Keratinocyte (primary cell): ENCODE data around the gene RYR1. TPM values are rescaled to one million over a fixed set of nuclear protein-coding genes. Genes with fewer than 3 reads are reported as not detected.

Experiments used
- DNase-seq: peaks from one replicate; pipeline ENCODE4 v3.0.0-alpha.2; 2011; ENCODE audit warnings: low read depth, missing footprints, low spot score
- FAIRE-seq: peaks from 2 replicates; lab custom pipeline; 2011; peaks lifted over from hg19 to GRCh38; lab: Jason Lieb, UNC
- H2AFZ ChIP-seq: 2 replicates; pipeline ENCODE4 v1.6.0; 2012; ENCODE audit warnings: low read length, control low read depth, inconsistent platforms; ENCODE audit not compliant: control insufficient read depth
- H3K27ac ChIP-seq: 2 replicates; pipeline ENCODE4 v1.5.1; 2011; ENCODE audit warnings: low read length; ENCODE audit not compliant: control insufficient read depth, insufficient read depth
- H3K27me3 ChIP-seq: 3 replicates; pipeline ENCODE4 v1.6.0; 2011; ENCODE audit warnings: low read length; ENCODE audit not compliant: control insufficient read depth, insufficient read depth; ENCODE audit errors: extremely low read depth
- H3K36me3 ChIP-seq, 2 experiments: 2 replicates in 1 of 2; 3 replicates in 1 of 2; pipeline ENCODE4 v1.5.1; 2011; ENCODE audit warnings: low read length in 2 of 2, mild to moderate bottlenecking in 1 of 2; ENCODE audit not compliant: control insufficient read depth in 2 of 2, insufficient read depth in 2 of 2; ENCODE audit errors: extremely low read depth in 1 of 2
- H3K4me1 ChIP-seq: 3 replicates; pipeline ENCODE4 v1.5.1; 2011; ENCODE audit warnings: low read length; ENCODE audit not compliant: control insufficient read depth, insufficient read depth; ENCODE audit errors: extremely low read depth
- H3K4me2 ChIP-seq: 3 replicates; pipeline ENCODE4 v1.6.0; 2011; ENCODE audit warnings: low read depth, low read length; ENCODE audit not compliant: control insufficient read depth, insufficient read depth; ENCODE audit errors: extremely low read depth
- H3K4me3 ChIP-seq, 3 experiments: fragments of 200-600 bp in 1 of 3; sonication (generic) in 1 of 3; 2 replicates in 2 of 3; 3 replicates in 1 of 3; pipeline ENCODE4 v1.5.1; 2011 to 2016; ENCODE audit warnings: low read length in 3 of 3, mild to moderate bottlenecking in 3 of 3, control low read depth in 2 of 3, inconsistent platforms in 1 of 3, low read depth in 1 of 3, mixed read lengths in 1 of 3, mixed run types in 1 of 3, moderate library complexity in 1 of 3; ENCODE audit not compliant: control insufficient read depth in 2 of 3, insufficient read depth in 2 of 3; ENCODE audit errors: extremely low read depth in 1 of 3
- H3K79me2 ChIP-seq: 2 replicates; pipeline ENCODE4 v1.6.0; 2012; ENCODE audit warnings: low read length; ENCODE audit not compliant: control insufficient read depth, insufficient read depth
- H3K9ac ChIP-seq: 3 replicates; pipeline ENCODE4 v1.6.0; 2011; ENCODE audit warnings: low read length; ENCODE audit not compliant: control insufficient read depth, insufficient read depth; ENCODE audit errors: extremely low read depth
- H3K9me1 ChIP-seq: 3 replicates; pipeline ENCODE4 v1.6.0; 2011; ENCODE audit warnings: low read length; ENCODE audit not compliant: control insufficient read depth, insufficient read depth; ENCODE audit errors: extremely low read depth
- H3K9me3 ChIP-seq: 2 replicates; pipeline ENCODE4 v1.5.1; 2012; ENCODE audit warnings: low read depth, low read length; ENCODE audit not compliant: control insufficient read depth
- H4K20me1 ChIP-seq: 3 replicates; pipeline ENCODE4 v1.6.0; 2011; ENCODE audit warnings: low read length; ENCODE audit not compliant: control insufficient read depth, insufficient read depth; ENCODE audit errors: extremely low read depth
- CTCF ChIP-seq, 3 experiments: IDR thresholded peaks in 1 of 3; conservative IDR thresholded peaks in 1 of 3; optimal IDR thresholded peaks in 1 of 3; 2 replicates in 2 of 3; 3 replicates in 1 of 3; pipeline versions ENCODE3 to v1.5.1; 2011; ENCODE audit warnings: low read length in 3 of 3, mild to moderate bottlenecking in 3 of 3, moderate library complexity in 2 of 3, control low read depth in 1 of 3, inconsistent platforms in 1 of 3; ENCODE audit not compliant: insufficient read depth in 2 of 3; ENCODE audit errors: extremely low read depth in 1 of 3
- EZH2 ChIP-seq: IDR thresholded peaks from one replicate; pipeline ENCODE4 v1.6.1; 2012; ENCODE audit warnings: inconsistent platforms, mild to moderate bottlenecking, low read length, moderate library complexity
- dilution Hi-C: fragments of 300-500 bp; cut with MboI; formaldehyde crosslinking; loops from one replicate; pipeline ENCODE4 v1.7.0; 2020; ENCODE audit warnings: low sequenced_read_pairs; ENCODE audit not compliant: extremely low pct_ligation_motif_present
- polyA plus RNA-seq, 5 experiments: library from polyadenylated mRNA; depleted of rRNA in 3 of 5; stranded (reverse) in 3 of 5; stranded (forward) in 1 of 5; unstranded in 1 of 5; fragments of >200 nt; gene quantifications; 1 replicate in 1 of 5; 2 replicates in 3 of 5; 3 replicates in 1 of 5; pipeline versions ENCODE4 v1.2.1 to v1.2.3, GENCODE V29; 2011 to 2012; ENCODE audit warnings: missing spikeins in 2 of 5, low read depth in 1 of 5, low replicate concordance in 1 of 5

Gene RYR1
- polyA plus RNA-seq, 1 donor (not counting 4 experiments of a cell fraction or from before 2014, with no cell fraction given) = 0.41 TPM

- H3K27ac ChIP-seq = no peak overlapping the region
- H3K79me2 ChIP-seq = no peaks in the 10 kb centered on the region
- no peaks in the 10 kb centered on the region for H3K9me3 ChIP-seq
- H3K4me3 ChIP-seq = no peak overlapping the region
- no peak overlapping the region for H3K4me2 ChIP-seq
- no peaks in the 10 kb centered on the region for H3K4me1 ChIP-seq
- DNase-seq (no peak), FAIRE-seq (no peak)
- H3K9ac ChIP-seq = no peak overlapping the region
- TF ChIP-seq CTCF (optimal IDR thresholded peaks at IDR 0.05 in 1 of 3, IDR thresholded peaks at IDR 0.05 in 1 of 3, conservative IDR thresholded peaks at IDR 0.05 in 1 of 3; ENCODE audit: extremely low read depth in 1 of 3, insufficient read depth in 2 of 3, low read length in 3 of 3) (no peak), EZH2 (no peak)
- dilution Hi-C loops = no loop called here
- no peak overlapping the region for H2AFZ ChIP-seq
- no peaks in the 10 kb centered on the region for H3K27me3 ChIP-seq
- H3K36me3 ChIP-seq = no peaks in the 10 kb centered on the region
- H3K9me1 ChIP-seq = no peaks in the 10 kb centered on the region
- H4K20me1 ChIP-seq = no peaks in the 10 kb centered on the region
Measured at GRCh38 chr19:38588041-38588440, 154.6 kb downstream of the RYR1 start.

DNA sequence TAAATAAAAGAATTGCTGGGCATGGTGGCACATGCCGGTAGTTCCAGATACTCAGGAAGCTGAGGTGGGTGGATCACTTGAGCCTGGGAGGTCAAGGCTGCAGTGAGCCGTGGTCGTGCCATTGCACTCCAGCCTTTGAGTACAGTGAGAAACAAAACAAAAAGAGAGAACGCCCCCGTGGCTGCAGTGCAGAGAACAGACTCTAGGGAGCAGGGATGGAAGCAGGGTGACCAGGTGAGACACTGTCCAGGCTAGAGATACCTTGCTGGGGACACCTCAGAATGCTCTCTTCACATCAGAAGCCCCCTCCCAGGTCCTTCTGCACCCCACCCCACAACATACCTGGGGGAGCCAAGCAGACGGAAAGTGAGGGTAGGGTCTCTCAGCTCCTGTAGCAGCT, 159.4 kb downstream of the RYR1 start:
- TF ChIP-seq EZH2 (no peak), CTCF (optimal IDR thresholded peaks at IDR 0.05 in 1 of 3, IDR thresholded peaks at IDR 0.05 in 1 of 3, conservative IDR thresholded peaks at IDR 0.05 in 1 of 3; ENCODE audit: extremely low read depth in 1 of 3, insufficient read depth in 2 of 3, low read length in 3 of 3) (peak in 1 of 3 experiments; percentile 19)
- no peaks in the 10 kb centered on the region for H3K4me1 ChIP-seq
- no peak for FAIRE-seq

More for the DNA sequence above, 159.4 kb downstream of the RYR1 start:
- H2AFZ ChIP-seq = no peak overlapping the region
- no peak overlapping the region for H3K27ac ChIP-seq
- no peak overlapping the region for H3K9ac ChIP-seq
- dilution Hi-C loops = no loop called here
- no peaks in the 10 kb centered on the region for H3K9me3 ChIP-seq
- H3K27me3 ChIP-seq = peaks cover 5% of the 10 kb centered on the region
- H3K4me3 ChIP-seq = no peak overlapping the region
- no peaks in the 10 kb centered on the region for H4K20me1 ChIP-seq
- no peaks in the 10 kb centered on the region for H3K36me3 ChIP-seq
- no peak for DNase-seq
- H3K79me2 ChIP-seq = no peaks in the 10 kb centered on the region
- no peak overlapping the region for H3K4me2 ChIP-seq
- H3K9me1 ChIP-seq = no peaks in the 10 kb centered on the region
